Measurements from ENCODE around the gene XXYLT1.

XXYLT1 gene

GRCh38 chr3:195123281-195123691, 147.7 kb downstream of the XXYLT1 start:
- TF ChIP-seq CTCF (IDR thresholded peaks at IDR 0.05; ENCODE audit: low read depth, low read length), result peak; percentile 2
- no peak for DNase-seq (ENCODE audit: low read depth in 2 of 2)

GRCh38 chr3:195122261-195122660, 148.7 kb downstream of the XXYLT1 start:
- no peak for TF ChIP-seq CTCF (IDR thresholded peaks at IDR 0.05; ENCODE audit: low read depth, low read length)
- no peak for DNase-seq (ENCODE audit: low read depth in 2 of 2)
- H3K4me3 ChIP-seq (replicated peaks in 1 of 2; ENCODE audit: low read depth in 2 of 2, low read length in 2 of 2), result no peak overlapping the region

More at GRCh38 chr3:195123281-195123691, 147.7 kb downstream of the XXYLT1 start:
- H3K4me3 ChIP-seq (replicated peaks in 1 of 2; ENCODE audit: low read depth in 2 of 2, low read length in 2 of 2), result no peak overlapping the region

- TF ChIP-seq CTCF (IDR thresholded peaks at IDR 0.05; ENCODE audit: low read depth, low read length), result no peak
- no peak for DNase-seq (ENCODE audit: low read depth in 2 of 2)
- H3K4me3 ChIP-seq (replicated peaks in 1 of 2; ENCODE audit: low read depth in 2 of 2, low read length in 2 of 2), result no peak overlapping the region
These were observed 150.7 kb downstream of the XXYLT1 start for GRCh38 chr3:195120267-195120601.

GRCh38 chr3:195119461-195120266, 151.3 kb downstream of the XXYLT1 start:
- H3K4me3 ChIP-seq (replicated peaks in 1 of 2; ENCODE audit: low read depth in 2 of 2, low read length in 2 of 2), result no peak overlapping the region
- DNase-seq (ENCODE audit: low read depth in 2 of 2), result peak; percentile 86 to 97
- no peak for TF ChIP-seq CTCF (IDR thresholded peaks at IDR 0.05; ENCODE audit: low read depth, low read length)

DNA sequence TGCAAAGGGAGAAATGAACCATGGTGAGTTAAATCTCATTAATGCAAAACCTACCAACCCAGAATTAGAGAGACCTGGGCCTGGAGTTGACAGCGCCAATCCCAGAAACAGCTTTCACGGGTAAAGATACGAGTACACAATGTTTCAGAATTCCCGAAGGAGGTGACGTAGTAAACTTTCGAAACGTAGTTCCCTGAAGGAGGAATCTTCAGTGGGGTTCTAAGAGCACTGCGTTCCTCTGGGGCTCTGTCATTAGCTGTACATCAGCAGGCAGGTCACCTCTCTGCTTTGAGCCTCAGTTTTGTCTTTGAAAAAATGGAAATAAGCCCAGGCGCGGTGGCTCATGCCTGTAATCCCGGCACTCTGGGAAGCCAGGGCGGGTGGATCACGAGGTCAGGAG, 152.3 kb downstream of the XXYLT1 start:
- TF ChIP-seq CTCF (IDR thresholded peaks at IDR 0.05; ENCODE audit: low read depth, low read length), result no peak
- peak; percentile 44 to 91 for DNase-seq (ENCODE audit: low read depth in 2 of 2)

GRCh38 chr3:195117978-195118581, 152.9 kb downstream of the XXYLT1 start:
- DNase-seq (ENCODE audit: low read depth in 2 of 2), result peak; percentile 44 to 58
- TF ChIP-seq CTCF (IDR thresholded peaks at IDR 0.05; ENCODE audit: low read depth, low read length), result peak; percentile 37
- H3K4me3 ChIP-seq (replicated peaks in 1 of 2; ENCODE audit: low read depth in 2 of 2, low read length in 2 of 2), result no peak overlapping the region

More for the DNA sequence above, 152.3 kb downstream of the XXYLT1 start:
- no peak overlapping the region for H3K4me3 ChIP-seq (replicated peaks in 1 of 2; ENCODE audit: low read depth in 2 of 2, low read length in 2 of 2)

All from cardiac fibroblast (primary cell).